Memory B cell (primary cell): ENCODE measurements around the gene JCAD.

Experiments
- ATAC-seq: fragments of 150-1000 bp; cut with Tn5 transposase; 2 replicates; pipeline ENCODE4 v1.10.0; 2021; ENCODE audit warnings: low read depth, mild to moderate bottlenecking, moderate library complexity
- DNase-seq, 2 donors: peaks; one replicate each; pipeline ENCODE4 v3.0.0; 2022; ENCODE audit warnings: low spot score in 2 of 2
- H3K27ac Mint-ChIP-seq: one replicate; pipeline ENCODE4 v1.8.0; 2022; ENCODE audit warnings: mild to moderate bottlenecking, moderate library complexity, mixed read lengths
- H3K27me3 Mint-ChIP-seq: one replicate; pipeline ENCODE4 v1.8.0; 2022; ENCODE audit warnings: mixed read lengths
- H3K36me3 Mint-ChIP-seq: one replicate; pipeline ENCODE4 v1.8.0; 2022; ENCODE audit warnings: mild to moderate bottlenecking, mixed read lengths
- H3K4me1 Mint-ChIP-seq: one replicate; pipeline ENCODE4 v1.8.0; 2022; ENCODE audit warnings: mixed read lengths
- H3K4me3 Mint-ChIP-seq: one replicate; pipeline ENCODE4 v1.8.0; 2022; ENCODE audit warnings: mild to moderate bottlenecking, moderate library complexity, mixed read lengths
- H3K9me3 Mint-ChIP-seq: one replicate; pipeline ENCODE4 v1.8.0; 2022; ENCODE audit warnings: mixed read lengths

The JCAD gene

GRCh38 chr10:30083934-30084333, 24.5 kb upstream of the JCAD start:
- no peak for DNase-seq
- Mint-ChIP-seq H3K4me3 (no peak overlapping the region), H3K36me3 (no peaks in the 10 kb centered on the region), H3K9me3 (no peaks in the 10 kb centered on the region), H3K4me1 (no peaks in the 10 kb centered on the region), H3K27ac (no peak overlapping the region), H3K27me3 (peaks cover 6% of the 10 kb centered on the region)
- no peak for ATAC-seq

GRCh38 chr10:30081182-30081581, 21.8 kb upstream of the JCAD start:
- Mint-ChIP-seq H3K27me3 (peaks cover 6% of the 10 kb centered on the region), H3K27ac (no peak overlapping the region), H3K9me3 (no peaks in the 10 kb centered on the region), H3K4me1 (no peaks in the 10 kb centered on the region), H3K4me3 (no peak overlapping the region), H3K36me3 (no peaks in the 10 kb centered on the region)
- ATAC-seq = no peak
- no peak for DNase-seq

GRCh38 chr10:30080161-30080560, 20.8 kb upstream of the JCAD start:
- Mint-ChIP-seq H3K4me3 (no peak overlapping the region), H3K4me1 (no peaks in the 10 kb centered on the region), H3K36me3 (no peaks in the 10 kb centered on the region), H3K27ac (no peak overlapping the region), H3K27me3 (peaks cover 8% of the 10 kb centered on the region), H3K9me3 (no peaks in the 10 kb centered on the region)
- DNase-seq (no peak), ATAC-seq (no peak)

GRCh38 chr10:30079408-30079807, 20.0 kb upstream of the JCAD start:
- ATAC-seq (no peak), DNase-seq (no peak)
- no peak overlapping the region for H3K4me3 Mint-ChIP-seq
- H3K27ac Mint-ChIP-seq = no peak overlapping the region
- no peaks in the 10 kb centered on the region for H3K9me3 Mint-ChIP-seq
- H3K27me3 Mint-ChIP-seq = peaks cover 6% of the 10 kb centered on the region
- H3K36me3 Mint-ChIP-seq = no peaks in the 10 kb centered on the region
- H3K4me1 Mint-ChIP-seq = no peaks in the 10 kb centered on the region

GRCh38 chr10:30075481-30075880, 16.1 kb upstream of the JCAD start:
- Mint-ChIP-seq H3K9me3 (no peaks in the 10 kb centered on the region), H3K36me3 (no peaks in the 10 kb centered on the region), H3K4me3 (no peak overlapping the region), H3K4me1 (no peaks in the 10 kb centered on the region), H3K27me3 (peaks cover 4% of the 10 kb centered on the region), H3K27ac (no peak overlapping the region)
- ATAC-seq (no peak), DNase-seq (no peak)

- no peak for DNase-seq
- no peak overlapping the region for H3K27ac Mint-ChIP-seq
- no peak for ATAC-seq
- H3K4me1 Mint-ChIP-seq = no peaks in the 10 kb centered on the region
- no peaks in the 10 kb centered on the region for H3K9me3 Mint-ChIP-seq
- no peaks in the 10 kb centered on the region for H3K36me3 Mint-ChIP-seq
- no peak overlapping the region for H3K4me3 Mint-ChIP-seq
- H3K27me3 Mint-ChIP-seq = peaks cover 2% of the 10 kb centered on the region
Observed at GRCh38 chr10:30074933-30075332, 15.5 kb upstream of the JCAD start.

GRCh38 chr10:30074090-30074489, 14.7 kb upstream of the JCAD start:
- H3K27ac Mint-ChIP-seq = no peak overlapping the region
- no peaks in the 10 kb centered on the region for H3K36me3 Mint-ChIP-seq
- no peak overlapping the region for H3K4me3 Mint-ChIP-seq
- DNase-seq = no peak
- peaks cover 2% of the 10 kb centered on the region for H3K27me3 Mint-ChIP-seq
- H3K9me3 Mint-ChIP-seq = no peaks in the 10 kb centered on the region
- no peak for ATAC-seq
- H3K4me1 Mint-ChIP-seq = no peaks in the 10 kb centered on the region

GRCh38 chr10:30073767-30074060, 14.3 kb upstream of the JCAD start:
- H3K4me3 Mint-ChIP-seq = no peak overlapping the region
- H3K4me1 Mint-ChIP-seq = no peaks in the 10 kb centered on the region
- H3K9me3 Mint-ChIP-seq = no peaks in the 10 kb centered on the region
- H3K36me3 Mint-ChIP-seq = no peaks in the 10 kb centered on the region
- no peak for ATAC-seq
- H3K27me3 Mint-ChIP-seq = peaks cover 6% of the 10 kb centered on the region
- DNase-seq = no peak
- no peak overlapping the region for H3K27ac Mint-ChIP-seq

GRCh38 chr10:30073045-30073766, 13.8 kb upstream of the JCAD start:
- DNase-seq (no peak), ATAC-seq (no peak)
- no peak overlapping the region for H3K27ac Mint-ChIP-seq
- H3K36me3 Mint-ChIP-seq = no peaks in the 10 kb centered on the region
- peaks cover 6% of the 10 kb centered on the region for H3K27me3 Mint-ChIP-seq
- H3K4me1 Mint-ChIP-seq = no peaks in the 10 kb centered on the region
- no peak overlapping the region for H3K4me3 Mint-ChIP-seq
- H3K9me3 Mint-ChIP-seq = no peaks in the 10 kb centered on the region

- no peaks in the 10 kb centered on the region for H3K36me3 Mint-ChIP-seq
- no peak overlapping the region for H3K4me3 Mint-ChIP-seq
- peaks cover 6% of the 10 kb centered on the region for H3K27me3 Mint-ChIP-seq
- DNase-seq = no peak
- no peak for ATAC-seq
- H3K9me3 Mint-ChIP-seq = no peaks in the 10 kb centered on the region
- no peaks in the 10 kb centered on the region for H3K4me1 Mint-ChIP-seq
- no peak overlapping the region for H3K27ac Mint-ChIP-seq
Observed at GRCh38 chr10:30072068-30072467, 12.7 kb upstream of the JCAD start.

- no peaks in the 10 kb centered on the region for H3K36me3 Mint-ChIP-seq
- H3K9me3 Mint-ChIP-seq = no peaks in the 10 kb centered on the region
- no peak overlapping the region for H3K27ac Mint-ChIP-seq
- no peak for DNase-seq
- peaks cover 4% of the 10 kb centered on the region for H3K27me3 Mint-ChIP-seq
- H3K4me3 Mint-ChIP-seq = no peak overlapping the region
- ATAC-seq = no peak
- no peaks in the 10 kb centered on the region for H3K4me1 Mint-ChIP-seq
Observed at GRCh38 chr10:30070001-30070685, 10.8 kb upstream of the JCAD start.

GRCh38 chr10:30068492-30069223, 9.3 kb upstream of the JCAD start:
- no peak for DNase-seq
- peaks cover 4% of the 10 kb centered on the region for H3K27me3 Mint-ChIP-seq
- ATAC-seq = no peak
- H3K9me3 Mint-ChIP-seq = no peaks in the 10 kb centered on the region
- no peaks in the 10 kb centered on the region for H3K36me3 Mint-ChIP-seq
- H3K4me3 Mint-ChIP-seq = no peak overlapping the region
- no peaks in the 10 kb centered on the region for H3K4me1 Mint-ChIP-seq
- no peak overlapping the region for H3K27ac Mint-ChIP-seq

GRCh38 chr10:30063099-30063498, 3.7 kb upstream of the JCAD start:
- H3K9me3 Mint-ChIP-seq = no peaks in the 10 kb centered on the region
- no peak for DNase-seq
- no peak for ATAC-seq
- no peak overlapping the region for H3K4me3 Mint-ChIP-seq
- H3K36me3 Mint-ChIP-seq = no peaks in the 10 kb centered on the region
- H3K27me3 Mint-ChIP-seq = peaks cover 14% of the 10 kb centered on the region
- H3K4me1 Mint-ChIP-seq = peaks cover 5% of the 10 kb centered on the region
- no peak overlapping the region for H3K27ac Mint-ChIP-seq

- no peak for ATAC-seq
- no peaks in the 10 kb centered on the region for H3K36me3 Mint-ChIP-seq
- no peak overlapping the region for H3K27ac Mint-ChIP-seq
- H3K4me3 Mint-ChIP-seq = no peak overlapping the region
- no peaks in the 10 kb centered on the region for H3K9me3 Mint-ChIP-seq
- H3K4me1 Mint-ChIP-seq = peaks cover 5% of the 10 kb centered on the region
- H3K27me3 Mint-ChIP-seq = peaks cover 14% of the 10 kb centered on the region
- no peak for DNase-seq
Observed at GRCh38 chr10:30062582-30062981, 3.2 kb upstream of the JCAD start.
